ENCODE results near the gene PRPF6. TPM values are rescaled to one million over a fixed set of nuclear protein-coding genes. Genes with fewer than 3 reads are reported as not detected.
"Not testable (repeated sequence)": the region's sequence is repeated elsewhere in the genome, so short reads cannot be mapped to it uniquely, and the experiment has no call there.

The PRPF6 gene
- total RNA-seq, 1 donor from 2014 or later: 71.0 TPM

- DNase-seq: peak; percentile 71
Measured at GRCh38 chr20:63973636-63974401, 7.1 kb upstream of the PRPF6 start.

GRCh38 chr20:63974402-63975200 lies 6.3 kb upstream of the PRPF6 start:
- no peak for DNase-seq

GRCh38 chr20:63976511-63976910 lies 4.4 kb upstream of the PRPF6 start:
- not testable (repeated sequence) for DNase-seq

GRCh38 chr20:63976980-63977738 lies 3.8 kb upstream of the PRPF6 start:
- DNase-seq: no peak

GRCh38 chr20:63977739-63978276 lies 3.1 kb upstream of the PRPF6 start:
- DNase-seq: no peak

GRCh38 chr20:63978319-63979228 lies 2.4 kb upstream of the PRPF6 start:
- DNase-seq: no peak

- DNase-seq: no peak
Measured at GRCh38 chr20:63979229-63979556, 1.7 kb upstream of the PRPF6 start.

- no peak for DNase-seq
Measured at GRCh38 chr20:63979557-63980316, 1.2 kb upstream of the PRPF6 start, which contains the start of gene SAMD10. Gene SAMD10, minus strand, starts transcription at chr20:63979642. Its CDS starts 175 bp downstream, at chr20:63979467.

- no peak for DNase-seq
Measured at GRCh38 chr20:63980317-63980805, 571 bp upstream of the PRPF6 start.

GRCh38 chr20:63982937-63983336 lies 2.0 kb downstream of the PRPF6 start:
- no peak for DNase-seq

- DNase-seq: no peak
Measured at GRCh38 chr20:64000906-64001305, 20.0 kb downstream of the PRPF6 start.

GRCh38 chr20:64001607-64002011 lies 20.7 kb downstream of the PRPF6 start:
- DNase-seq: no peak

GRCh38 chr20:64003960-64004725 lies 23.2 kb downstream of the PRPF6 start:
- DNase-seq: no peak

- DNase-seq: no peak
Measured at GRCh38 chr20:64005394-64005793, 24.5 kb downstream of the PRPF6 start.

GRCh38 chr20:64006490-64006889 lies 25.6 kb downstream of the PRPF6 start:
- DNase-seq: no peak

GRCh38 chr20:64006902-64007301 lies 26.0 kb downstream of the PRPF6 start:
- DNase-seq: no peak

- DNase-seq: no peak
Measured at GRCh38 chr20:64009811-64010387, 29.0 kb downstream of the PRPF6 start.

- no peak for DNase-seq
Measured at GRCh38 chr20:64010711-64011237, 29.8 kb downstream of the PRPF6 start.

GRCh38 chr20:64011366-64011779 lies 30.4 kb downstream of the PRPF6 start:
- no peak for DNase-seq
